Stimulated activated naive CD8-positive, alpha-beta T cell treated with anti-CD3 and anti-CD28 coated beads, Interleukin-15, Interleukin-2, amounts not matched to agents 100 ng/mL and 50 ng/mL, for 24 hours (primary cell): ENCODE data around the gene CELF1.

Experiments used
- H3K27ac Mint-ChIP-seq: one replicate; pipeline ENCODE4 v1.8.0; 2021; ENCODE audit warnings: mild to moderate bottlenecking, mixed read lengths
- H3K27me3 Mint-ChIP-seq: one replicate; pipeline ENCODE4 v1.8.0; 2021; ENCODE audit warnings: mixed read lengths
- H3K36me3 Mint-ChIP-seq: one replicate; pipeline ENCODE4 v1.8.0; 2021; ENCODE audit warnings: low read depth, mixed read lengths
- H3K4me1 Mint-ChIP-seq: one replicate; pipeline ENCODE4 v1.8.0; 2021; ENCODE audit warnings: low read depth, mixed read lengths
- H3K4me3 Mint-ChIP-seq: one replicate; pipeline ENCODE4 v1.8.0; 2021; ENCODE audit warnings: mild to moderate bottlenecking, mixed read lengths
- H3K9me3 Mint-ChIP-seq: one replicate; pipeline ENCODE4 v1.8.0; 2021; ENCODE audit warnings: mixed read lengths

CELF1 gene

DNA sequence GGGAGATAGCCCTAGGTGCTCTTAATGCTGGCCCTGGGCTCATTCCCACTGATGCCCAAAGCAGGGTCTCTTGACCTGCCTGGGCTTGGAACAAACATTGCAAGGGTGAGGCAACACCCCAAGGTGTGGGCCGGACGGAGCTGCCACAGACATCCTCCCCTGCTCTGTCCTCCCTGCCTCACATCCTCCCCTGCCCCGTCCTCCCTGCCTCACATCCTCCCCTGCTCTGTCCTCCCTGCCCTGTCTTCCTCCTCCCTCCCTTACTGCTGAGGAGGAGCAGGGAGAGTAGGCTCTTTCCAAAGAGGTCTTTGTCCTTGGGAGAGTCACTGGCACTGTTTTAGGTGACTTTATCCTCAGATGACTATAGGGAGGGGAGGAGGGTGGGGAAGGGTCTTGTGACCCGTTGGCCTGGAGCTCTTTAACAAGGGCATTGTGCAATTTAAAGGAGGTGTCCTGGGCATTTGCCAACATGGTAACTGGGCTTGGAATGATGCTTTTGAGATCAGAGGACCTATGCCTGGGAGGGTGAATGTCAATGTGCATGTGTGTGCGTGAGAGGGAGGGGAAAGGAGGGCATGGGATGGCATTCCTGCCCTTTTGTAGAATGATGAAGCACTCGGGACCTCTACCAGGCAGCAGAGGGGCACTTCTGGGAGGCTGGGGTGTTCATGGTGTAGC, 34.2 kb upstream of the CELF1 start:
- peaks cover 24% of the 10 kb centered on the region for H3K36me3 Mint-ChIP-seq
- H3K4me1 Mint-ChIP-seq = peaks cover 4% of the 10 kb centered on the region
- no peak overlapping the region for H3K27ac Mint-ChIP-seq
- no peaks in the 10 kb centered on the region for H3K9me3 Mint-ChIP-seq
- peaks cover 6% of the 10 kb centered on the region for H3K27me3 Mint-ChIP-seq
- no peak overlapping the region for H3K4me3 Mint-ChIP-seq

DNA sequence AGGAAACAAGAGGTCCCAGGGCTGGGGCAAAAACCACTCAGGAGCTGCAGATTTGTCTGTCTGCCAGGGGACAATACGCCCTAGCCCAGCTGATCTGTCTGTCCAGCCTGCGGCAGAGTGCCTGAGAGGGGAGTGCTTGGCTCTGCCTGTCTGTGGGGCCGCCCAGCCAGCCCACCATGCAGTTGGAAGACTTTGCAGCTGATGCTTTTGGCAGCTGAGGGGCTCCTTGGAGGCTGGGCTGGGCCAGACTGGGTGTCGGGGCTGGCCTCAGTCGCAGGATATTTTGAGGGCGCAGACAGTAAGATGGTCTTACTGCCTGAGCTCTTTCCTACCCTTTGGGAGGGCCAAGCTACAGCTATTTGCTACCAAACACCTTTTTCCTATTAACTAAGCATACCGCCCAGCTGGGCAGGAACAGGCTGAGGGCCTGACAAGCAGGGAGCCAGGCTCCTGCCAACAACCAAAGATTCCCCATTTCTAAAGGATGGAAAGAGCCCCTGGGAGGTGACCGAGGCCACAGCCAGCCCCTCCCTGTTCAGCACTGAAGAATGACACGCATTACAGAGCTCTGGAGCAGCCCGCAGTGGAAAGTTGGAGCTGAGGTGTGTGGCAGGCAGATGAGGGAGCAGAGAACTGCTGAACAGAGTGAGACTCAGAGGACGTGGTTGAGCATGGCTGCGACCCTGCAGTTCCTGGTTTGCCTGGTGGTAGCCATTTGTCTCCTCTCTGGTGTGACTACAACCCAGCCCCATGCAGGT, 33.3 kb upstream of the CELF1 start, which contains the start of gene FAM180B:
TSS of gene FAM180B (plus strand) at position 581 of the 758 bp plus-strand sequence. CDS start at position 672, 91 bp downstream.
- no peak within 1 kb of the TSS for H3K27ac Mint-ChIP-seq

DNA sequence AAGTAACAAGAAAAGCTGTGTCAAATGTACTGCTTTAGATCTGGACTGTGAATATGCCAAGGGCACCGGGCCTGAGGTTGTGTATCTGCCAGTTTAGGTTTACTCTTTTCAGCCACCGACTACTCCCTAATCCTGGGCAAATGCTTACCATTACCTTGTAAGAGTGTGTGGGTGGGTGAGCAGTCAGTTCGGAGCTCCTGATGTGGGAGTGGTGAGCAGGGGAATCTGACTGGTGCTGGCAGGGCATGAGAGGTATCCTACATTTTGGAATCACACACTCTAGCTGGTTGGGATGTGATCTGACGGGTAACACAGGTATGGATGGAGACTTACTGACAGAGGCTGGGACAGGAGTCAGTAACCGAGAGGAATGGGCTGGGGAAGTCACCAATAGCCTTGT, 30.9 kb upstream of the CELF1 start:
- peaks cover 50% of the 10 kb centered on the region for H3K36me3 Mint-ChIP-seq
- peaks cover 22% of the 10 kb centered on the region for H3K4me1 Mint-ChIP-seq
- H3K4me3 Mint-ChIP-seq = no peak overlapping the region
- no peaks in the 10 kb centered on the region for H3K27me3 Mint-ChIP-seq
- no peak overlapping the region for H3K27ac Mint-ChIP-seq
- H3K9me3 Mint-ChIP-seq = no peaks in the 10 kb centered on the region

More for the DNA sequence above, 33.3 kb upstream of the CELF1 start, which contains the start of gene FAM180B:
- Mint-ChIP-seq H3K36me3 (peaks cover 33% of the 10 kb centered on the region), H3K9me3 (no peaks in the 10 kb centered on the region), H3K27me3 (no peaks in the 10 kb centered on the region), H3K4me1 (peaks cover 3% of the 10 kb centered on the region), H3K4me3 (no peak within 1 kb of the TSS)

GRCh38 chr11:47578524-47579494, 25.9 kb upstream of the CELF1 start, which contains the start of the genes KBTBD4 and NDUFS3:
Gene KBTBD4, minus strand, starts transcription at chr11:47578970. Its CDS starts 19 bp downstream, at chr11:47578951.
Gene NDUFS3, plus strand, starts transcription at chr11:47579074. Its CDS starts 18 bp downstream, at chr11:47579092.
- H3K27ac Mint-ChIP-seq = peak within 1 kb of the TSS; percentile 99
- H3K9me3 Mint-ChIP-seq = no peaks in the 10 kb centered on the region
- peaks cover 69% of the 10 kb centered on the region for H3K36me3 Mint-ChIP-seq
- H3K4me1 Mint-ChIP-seq = peaks cover 46% of the 10 kb centered on the region
- H3K27me3 Mint-ChIP-seq = no peaks in the 10 kb centered on the region
- peak within 1 kb of the TSS; percentile 98 for H3K4me3 Mint-ChIP-seq

DNA sequence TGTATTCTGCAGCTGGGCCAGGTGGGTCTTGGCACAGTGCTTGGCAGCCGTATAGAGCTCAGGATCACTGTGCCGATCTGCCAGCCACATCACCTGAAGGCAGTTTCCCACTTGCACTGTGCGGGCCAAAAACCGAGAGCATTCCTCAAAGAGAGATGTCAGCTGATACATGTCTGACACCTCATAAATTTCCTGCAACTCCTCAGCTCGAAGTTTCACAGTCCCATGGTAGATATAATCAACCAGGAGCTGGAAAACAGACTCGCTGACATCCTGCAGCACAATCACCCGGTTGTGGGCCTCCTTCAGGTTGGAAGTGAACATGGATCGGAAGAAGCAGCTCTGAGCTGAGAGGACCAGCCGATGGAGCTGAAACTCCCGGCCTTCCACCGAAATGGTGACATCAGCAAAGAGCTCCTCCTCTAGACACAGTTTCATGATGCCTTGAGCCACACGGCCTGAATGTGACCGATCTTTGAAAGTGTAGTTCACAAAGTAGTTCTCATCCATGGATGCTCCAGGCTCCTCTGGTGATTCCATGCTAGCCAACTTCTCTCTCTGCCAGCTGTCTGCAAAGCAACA, 24.6 kb upstream of the CELF1 start:
- H3K4me1 Mint-ChIP-seq = peaks cover 47% of the 10 kb centered on the region

DNA sequence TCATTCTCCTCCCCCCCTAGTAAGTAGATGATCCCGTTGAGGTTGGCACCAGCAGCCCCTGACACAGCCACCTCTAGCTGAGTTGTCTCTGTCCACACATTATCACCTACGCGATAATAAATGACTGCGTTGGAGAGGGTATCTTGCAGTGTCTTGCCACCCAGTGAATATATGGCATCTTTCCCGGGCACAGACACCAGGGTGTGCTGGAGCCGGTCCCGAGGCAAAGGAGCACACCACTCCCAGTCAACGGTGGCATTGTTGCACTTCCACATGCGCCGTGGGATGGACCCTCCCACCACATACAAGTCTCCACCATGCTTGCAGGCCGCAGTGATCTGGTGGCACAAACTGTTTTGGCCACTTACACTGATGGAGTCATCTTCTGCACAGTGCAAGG, 20.4 kb upstream of the CELF1 start:
- Mint-ChIP-seq H3K4me1 (peaks cover 23% of the 10 kb centered on the region), H3K27me3 (no peaks in the 10 kb centered on the region), H3K27ac (no peak overlapping the region), H3K36me3 (peaks cover 66% of the 10 kb centered on the region), H3K9me3 (no peaks in the 10 kb centered on the region), H3K4me3 (no peak overlapping the region)

More for the DNA sequence above, 24.6 kb upstream of the CELF1 start:
- Mint-ChIP-seq H3K4me3 (peak overlapping the region; percentile 98), H3K27ac (peak overlapping the region; percentile 50), H3K27me3 (no peaks in the 10 kb centered on the region), H3K9me3 (no peaks in the 10 kb centered on the region), H3K36me3 (peaks cover 68% of the 10 kb centered on the region)

DNA sequence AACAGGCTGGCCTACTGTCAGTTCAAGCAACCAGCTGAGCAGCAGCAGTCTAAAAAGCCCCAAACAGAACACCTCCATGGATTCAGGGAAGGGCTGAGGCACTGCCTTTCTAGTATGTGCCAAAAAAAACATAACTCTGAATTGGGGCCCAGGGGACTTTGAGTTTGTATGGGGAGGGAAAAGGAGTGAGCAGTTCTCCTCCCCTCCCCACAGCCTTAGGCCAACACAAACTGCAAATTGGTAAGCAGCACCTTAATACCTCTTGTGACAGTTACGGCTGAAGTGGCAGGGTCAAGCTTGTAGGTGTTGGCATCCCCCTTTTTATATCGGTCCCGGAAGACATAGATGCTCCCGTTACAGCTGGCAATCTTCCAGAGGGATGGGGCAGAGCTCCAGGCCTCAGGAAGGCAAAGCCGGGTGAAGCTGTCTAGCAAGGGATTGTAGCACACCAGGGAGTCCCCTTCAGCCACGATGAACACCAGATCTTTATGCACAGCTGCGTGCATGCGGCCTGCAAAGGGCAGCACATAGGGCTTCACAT, 19.9 kb upstream of the CELF1 start:
- H3K36me3 Mint-ChIP-seq = peaks cover 66% of the 10 kb centered on the region
- H3K27ac Mint-ChIP-seq = peak overlapping the region; percentile 40
- H3K27me3 Mint-ChIP-seq = no peaks in the 10 kb centered on the region
- H3K4me1 Mint-ChIP-seq = peaks cover 19% of the 10 kb centered on the region
- no peak overlapping the region for H3K4me3 Mint-ChIP-seq
- H3K9me3 Mint-ChIP-seq = no peaks in the 10 kb centered on the region

- Mint-ChIP-seq H3K27me3 (no peaks in the 10 kb centered on the region), H3K4me3 (no peak overlapping the region), H3K27ac (no peak overlapping the region), H3K4me1 (peaks cover 14% of the 10 kb centered on the region), H3K36me3 (peaks cover 61% of the 10 kb centered on the region), H3K9me3 (no peaks in the 10 kb centered on the region)
These were observed 19.0 kb upstream of the CELF1 start for GRCh38 chr11:47571895-47572294.

- Mint-ChIP-seq H3K27ac (peak overlapping the region; percentile 28), H3K36me3 (peaks cover 55% of the 10 kb centered on the region), H3K27me3 (no peaks in the 10 kb centered on the region), H3K4me3 (no peak overlapping the region), H3K9me3 (no peaks in the 10 kb centered on the region), H3K4me1 (peaks cover 14% of the 10 kb centered on the region)
These were observed 18.4 kb upstream of the CELF1 start for GRCh38 chr11:47571357-47571729.

GRCh38 chr11:47570651-47571356, 17.9 kb upstream of the CELF1 start:
- peaks cover 52% of the 10 kb centered on the region for H3K36me3 Mint-ChIP-seq
- H3K4me1 Mint-ChIP-seq = peaks cover 16% of the 10 kb centered on the region
- H3K27me3 Mint-ChIP-seq = no peaks in the 10 kb centered on the region
- no peaks in the 10 kb centered on the region for H3K9me3 Mint-ChIP-seq
- H3K4me3 Mint-ChIP-seq = no peak overlapping the region
- H3K27ac Mint-ChIP-seq = no peak overlapping the region

DNA sequence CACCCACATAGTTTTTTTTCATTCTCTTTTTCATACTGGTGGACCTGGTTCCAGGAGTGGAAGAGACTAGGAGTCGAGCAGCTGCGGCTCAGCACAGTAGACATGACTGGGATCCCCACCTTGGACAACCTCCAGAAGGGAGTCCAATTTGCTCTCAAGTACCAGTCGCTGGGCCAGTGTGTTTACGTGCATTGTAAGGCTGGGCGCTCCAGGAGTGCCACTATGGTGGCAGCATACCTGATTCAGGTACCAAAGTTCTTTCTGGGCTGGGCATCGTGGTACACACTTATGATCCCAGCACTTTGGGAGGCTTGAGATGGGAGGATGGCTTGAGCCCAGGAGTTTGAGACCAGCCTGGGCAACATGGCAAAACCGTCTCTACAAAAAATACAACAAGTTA, 16.7 kb upstream of the CELF1 start:
- Mint-ChIP-seq H3K27me3 (no peaks in the 10 kb centered on the region), H3K4me3 (no peak overlapping the region), H3K4me1 (peaks cover 23% of the 10 kb centered on the region), H3K36me3 (peaks cover 46% of the 10 kb centered on the region), H3K27ac (no peak overlapping the region), H3K9me3 (no peaks in the 10 kb centered on the region)

- Mint-ChIP-seq H3K27ac (peak overlapping the region; percentile 86), H3K27me3 (no peaks in the 10 kb centered on the region), H3K9me3 (no peaks in the 10 kb centered on the region), H3K4me3 (peak overlapping the region; percentile 88), H3K36me3 (peaks cover 18% of the 10 kb centered on the region), H3K4me1 (peaks cover 46% of the 10 kb centered on the region)
These were observed 13.3 kb upstream of the CELF1 start for GRCh38 chr11:47566149-47566698.

DNA sequence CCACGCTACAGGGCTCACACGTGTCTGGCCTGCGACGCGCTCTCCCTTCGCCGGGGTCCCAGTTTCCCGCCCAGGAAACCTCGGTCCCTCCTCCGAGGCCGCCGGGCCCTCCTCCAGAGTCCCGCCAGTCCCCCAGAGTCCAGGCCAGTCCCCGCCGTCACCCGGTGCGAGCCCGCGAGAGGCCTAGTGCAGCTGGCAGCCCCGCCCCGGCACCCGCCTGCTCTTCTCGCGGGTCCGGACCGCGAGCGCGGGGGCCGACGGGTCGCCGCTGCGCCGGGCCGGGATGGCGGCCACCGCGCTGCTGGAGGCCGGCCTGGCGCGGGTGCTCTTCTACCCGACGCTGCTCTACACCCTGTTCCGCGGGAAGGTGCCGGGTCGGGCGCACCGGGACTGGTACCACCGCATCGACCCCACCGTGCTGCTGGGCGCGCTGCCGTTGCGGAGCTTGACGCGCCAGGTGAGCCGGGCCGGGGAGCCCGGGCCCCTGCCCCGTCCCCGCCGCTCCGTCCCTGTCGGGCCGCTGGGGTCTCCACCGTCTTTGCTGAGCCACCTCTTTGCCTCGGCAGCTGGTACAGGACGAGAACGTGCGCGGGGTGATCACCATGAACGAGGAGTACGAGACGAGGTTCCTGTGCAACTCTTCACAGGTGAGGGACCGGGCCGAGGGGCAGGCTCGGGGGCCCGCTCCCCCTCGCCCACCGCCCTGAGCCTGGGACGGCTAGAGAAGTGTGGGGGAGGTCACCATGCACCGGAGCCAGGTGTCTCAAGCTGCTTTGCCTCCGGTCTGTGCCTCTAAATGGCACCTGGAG, 12.6 kb upstream of the CELF1 start, which contains the start of gene PTPMT1:
TSS of gene PTPMT1 (plus strand) at position 260 of the 809 bp plus-strand sequence. CDS start at position 284, 24 bp downstream.
- peak within 1 kb of the TSS; percentile 87 for H3K27ac Mint-ChIP-seq
- H3K4me3 Mint-ChIP-seq = peak within 1 kb of the TSS; percentile 88
- no peaks in the 10 kb centered on the region for H3K9me3 Mint-ChIP-seq
- H3K36me3 Mint-ChIP-seq = peaks cover 11% of the 10 kb centered on the region
- H3K27me3 Mint-ChIP-seq = no peaks in the 10 kb centered on the region
- H3K4me1 Mint-ChIP-seq = peaks cover 46% of the 10 kb centered on the region
